ENCODE measurements around the gene MISP3.
"Not testable (repeated sequence)": the region's sequence is repeated elsewhere in the genome, so short reads cannot be mapped to it uniquely, and the experiment has no call there.

Gene MISP3

GRCh38 chr19:14048443-14049153, 24.0 kb upstream of the MISP3 start:
- no peak for DNase-seq (ENCODE audit: low read depth)
- H3K4me3 ChIP-seq (ENCODE audit: control insufficient read depth, low read depth, low read length) = no peak overlapping the region
- TF ChIP-seq CTCF (IDR thresholded peaks at IDR 0.05; ENCODE audit: control insufficient read depth, insufficient read depth, low read depth, low read length, missing control alignments) = peak; percentile 89

- no peak for TF ChIP-seq CTCF (IDR thresholded peaks at IDR 0.05; ENCODE audit: control insufficient read depth, insufficient read depth, low read depth, low read length, missing control alignments)
- no peak for DNase-seq (ENCODE audit: low read depth)
- H3K4me3 ChIP-seq (ENCODE audit: control insufficient read depth, low read depth, low read length) = no peak overlapping the region
These were observed 22.1 kb upstream of the MISP3 start for GRCh38 chr19:14050512-14050911.

GRCh38 chr19:14050961-14051360, 21.6 kb upstream of the MISP3 start:
- not testable (repeated sequence) for DNase-seq (ENCODE audit: low read depth); H3K4me3 ChIP-seq (ENCODE audit: control insufficient read depth, low read depth, low read length)

- no peak for TF ChIP-seq CTCF (IDR thresholded peaks at IDR 0.05; ENCODE audit: control insufficient read depth, insufficient read depth, low read depth, low read length, missing control alignments)
- no peak overlapping the region for H3K4me3 ChIP-seq (ENCODE audit: control insufficient read depth, low read depth, low read length)
- no peak for DNase-seq (ENCODE audit: low read depth)
These were observed 20.6 kb upstream of the MISP3 start for GRCh38 chr19:14051980-14052379.

GRCh38 chr19:14052470-14052869, 20.1 kb upstream of the MISP3 start:
- no peak for TF ChIP-seq CTCF (IDR thresholded peaks at IDR 0.05; ENCODE audit: control insufficient read depth, insufficient read depth, low read depth, low read length, missing control alignments)
- no peak overlapping the region for H3K4me3 ChIP-seq (ENCODE audit: control insufficient read depth, low read depth, low read length)
- no peak for DNase-seq (ENCODE audit: low read depth)

- DNase-seq (ENCODE audit: low read depth) = no peak
- TF ChIP-seq CTCF (IDR thresholded peaks at IDR 0.05; ENCODE audit: control insufficient read depth, insufficient read depth, low read depth, low read length, missing control alignments) = no peak
- no peak overlapping the region for H3K4me3 ChIP-seq (ENCODE audit: control insufficient read depth, low read depth, low read length)
These were observed 19.6 kb upstream of the MISP3 start for GRCh38 chr19:14053032-14053431.

- TF ChIP-seq CTCF (IDR thresholded peaks at IDR 0.05; ENCODE audit: control insufficient read depth, insufficient read depth, low read depth, low read length, missing control alignments) = no peak
- no peak overlapping the region for H3K4me3 ChIP-seq (ENCODE audit: control insufficient read depth, low read depth, low read length)
- no peak for DNase-seq (ENCODE audit: low read depth)
These were observed 19.1 kb upstream of the MISP3 start for GRCh38 chr19:14053500-14053899.

All from AG09309 (cell line).